Liver (tissue), 9 donors: ENCODE results near the gene MFAP3. TPM values are rescaled to one million over a fixed set of nuclear protein-coding genes. Genes with fewer than 3 reads are reported as not detected.

Source experiments
- DNase-seq: peaks from one replicate; pipeline ENCODE4 v3.0.0-alpha.2; 2017; ENCODE audit warnings: low spot score
- H3K27ac ChIP-seq, 2 donors: one replicate each; pipeline ENCODE4 v1.7.0; 2013; ENCODE audit warnings: inconsistent platforms in 2 of 2, low read length in 2 of 2, control low read depth in 1 of 2, low read depth in 1 of 2, mild to moderate bottlenecking in 1 of 2
- H3K27me3 ChIP-seq, 4 donors: one replicate each; pipeline versions ENCODE4 v1.6.1 to v1.7.0; 2013; ENCODE audit warnings: low read length in 3 of 4, inconsistent platforms in 1 of 4, mild to moderate bottlenecking in 1 of 4, moderate library complexity in 1 of 4; ENCODE audit not compliant: control insufficient read depth in 4 of 4, insufficient read depth in 4 of 4
- H3K36me3 ChIP-seq, 4 donors: one replicate each; pipeline versions ENCODE4 v1.6.1 to v1.7.0; 2013; ENCODE audit warnings: low read length in 3 of 4, mild to moderate bottlenecking in 3 of 4, low read depth in 1 of 4, moderate library complexity in 1 of 4; ENCODE audit not compliant: control insufficient read depth in 4 of 4, insufficient read depth in 3 of 4
- H3K4me1 ChIP-seq, 4 donors: one replicate each; pipeline versions ENCODE4 v1.6.1 to v1.7.0; 2013; ENCODE audit warnings: low read length in 3 of 4, mild to moderate bottlenecking in 3 of 4, moderate library complexity in 1 of 4; ENCODE audit not compliant: control insufficient read depth in 4 of 4, insufficient read depth in 4 of 4
- H3K4me3 ChIP-seq, 3 donors: one replicate each; pipeline versions ENCODE4 v1.6.1 to v1.7.0; 2013; ENCODE audit warnings: low read length in 3 of 3, control low read depth in 1 of 3, low read depth in 1 of 3, mild to moderate bottlenecking in 1 of 3
- H3K9ac ChIP-seq, 2 donors: one replicate each; pipeline ENCODE4 v1.7.0; 2013; ENCODE audit warnings: low read length in 2 of 2, mild to moderate bottlenecking in 2 of 2, moderate library complexity in 2 of 2, control low read depth in 1 of 2, low read depth in 1 of 2
- H3K9me3 ChIP-seq, 4 donors: one replicate each; pipeline versions ENCODE4 v1.6.1 to v1.7.0; 2013; ENCODE audit warnings: low read length in 3 of 4; ENCODE audit not compliant: control insufficient read depth in 4 of 4
- ATF3 ChIP-seq: IDR thresholded peaks from 2 replicates; pipeline ENCODE4 v1.6.1; 2016; ENCODE audit warnings: antibody characterized with exemption
- CTCF ChIP-seq: fragments of 150-350 bp; IDR thresholded peaks from 2 replicates; pipeline ENCODE4 v1.5.1; 2017; ENCODE audit warnings: improper control_type of control experiment, low read depth, low read length; ENCODE audit not compliant: missing input control
- FOXA1 ChIP-seq: IDR thresholded peaks from 2 replicates; pipeline ENCODE4 v1.6.1; 2016; ENCODE audit warnings: antibody characterized with exemption
- GABPA ChIP-seq, 2 donors: IDR thresholded peaks in 1 of 2; conservative IDR thresholded peaks in 1 of 2; 2 replicates each; pipeline ENCODE4 v1.6.1; 2016; ENCODE audit warnings: antibody characterized with exemption in 2 of 2, mild to moderate bottlenecking in 1 of 2, moderate library complexity in 1 of 2
- HNF4A ChIP-seq, 2 donors: conservative IDR thresholded peaks; 2 replicates each; pipeline ENCODE4 v1.6.1; 2016; ENCODE audit warnings: antibody characterized with exemption in 2 of 2, mild to moderate bottlenecking in 2 of 2
- HNF4G ChIP-seq: IDR thresholded peaks from 2 replicates; pipeline ENCODE4 v1.6.1; 2016; ENCODE audit warnings: antibody characterized with exemption
- JUND ChIP-seq, 2 donors: IDR thresholded peaks; 2 replicates each; pipeline ENCODE4 v1.6.1; 2016; ENCODE audit warnings: antibody characterized with exemption in 2 of 2
- MAX ChIP-seq: IDR thresholded peaks from 2 replicates; pipeline ENCODE4 v1.6.1; 2016; ENCODE audit warnings: antibody characterized with exemption
- NR2F2 ChIP-seq: IDR thresholded peaks from 2 replicates; pipeline ENCODE4 v1.6.1; 2016; ENCODE audit warnings: antibody characterized with exemption
- RAD21 ChIP-seq, 2 donors: IDR thresholded peaks; 2 replicates each; pipeline ENCODE4 v1.6.1; 2016; ENCODE audit warnings: antibody characterized with exemption in 2 of 2, mild to moderate bottlenecking in 2 of 2
- REST ChIP-seq: IDR thresholded peaks from 2 replicates; pipeline ENCODE4 v1.6.1; 2016; ENCODE audit warnings: antibody characterized with exemption, mild to moderate bottlenecking
- RXRA ChIP-seq, 2 donors: IDR thresholded peaks; 2 replicates each; pipeline ENCODE4 v1.6.1; 2017 to 2018; ENCODE audit warnings: antibody characterized with exemption in 2 of 2, mild to moderate bottlenecking in 1 of 2
- SP1 ChIP-seq: IDR thresholded peaks from 2 replicates; pipeline ENCODE4 v1.6.1; 2018; ENCODE audit warnings: antibody characterized with exemption, mild to moderate bottlenecking
- TAF1 ChIP-seq: conservative IDR thresholded peaks from 2 replicates; pipeline ENCODE4 v1.6.1; 2016; ENCODE audit warnings: antibody characterized with exemption, mild to moderate bottlenecking
- ZBTB33 ChIP-seq: IDR thresholded peaks from 2 replicates; pipeline ENCODE4 v1.6.1; 2016; ENCODE audit warnings: antibody characterized with exemption
- WGBS: extraction: QIAGEN DNeasy Blood & Tissue Kit; methylation state at CpG from one replicate; pipeline ENCODE4 v1.1.7; 2013; 5-methylcytosine and 5-hydroxymethylcytosine counted together
- polyA plus RNA-seq, 2 donors: library from polyadenylated mRNA; stranded (reverse) in 1 of 2; unstranded in 1 of 2; fragments of 200-250 nt in 1 of 2; fragments of >200 nt in 1 of 2; fragmentation: Nextera tagmentation in 1 of 2; extraction: Ambion mirVana in 1 of 2; gene quantifications; one replicate each; pipeline versions ENCODE4 v1.2.1 to v1.2.3, GENCODE V29; 2013 to 2015
- total RNA-seq, 2 donors: library from RNA; depleted of rRNA; stranded (reverse); fragments of >200 nt; gene quantifications; one replicate each; pipeline ENCODE4 v1.2.3, GENCODE V29; 2014
- donor health status: healthy.
- donor health status: healthy.
- donor health status: healthy.
- donor health status: healthy.
- donor health status: healthy.

The MFAP3 gene
- total and polyA plus RNA-seq, 4 donors: 2.7 to 42.8 (median 23.6) TPM

- Histone ChIP-seq H3K9me3 (no peaks in the 10 kb centered on the region), H3K9ac (no peak overlapping the region), H3K27ac (no peak overlapping the region), H3K36me3 (peaks cover 0 to 2% (median 0%) of the 10 kb centered on the region in 4 donors), H3K27me3 (no peaks in the 10 kb centered on the region), H3K4me3 (no peak overlapping the region), H3K4me1 (no peaks in the 10 kb centered on the region)
- 86% methylated on average over 3 of the region's 3 CpGs for WGBS
- DNase-seq: no peak
- TF ChIP-seq NR2F2: no peak
- TF ChIP-seq MAX: no peak
- TF ChIP-seq REST: no peak
- TF ChIP-seq CTCF: no peak
- no peak for TF ChIP-seq ZBTB33
- no peak for TF ChIP-seq RAD21 (IDR thresholded peaks at IDR 0.05)
- no peak for TF ChIP-seq HNF4A (conservative IDR thresholded peaks at IDR 0.05)
- TF ChIP-seq HNF4G: no peak
Observed at GRCh38 chr5:154047324-154047723, 8.6 kb downstream of the MFAP3 start.

- H3K4me3 ChIP-seq: no peak overlapping the region
- 84% methylated on average over 5 of the region's 5 CpGs for WGBS
- DNase-seq: no peak
- no peak for TF ChIP-seq RAD21 (IDR thresholded peaks at IDR 0.05)
- no peak for TF ChIP-seq NR2F2
- TF ChIP-seq REST: no peak
- TF ChIP-seq RXRA (IDR thresholded peaks at IDR 0.05): no peak
- TF ChIP-seq ZBTB33: no peak
- TF ChIP-seq JUND (IDR thresholded peaks at IDR 0.05): no peak
- TF ChIP-seq FOXA1: no peak
- TF ChIP-seq SP1: no peak
- no peak for TF ChIP-seq TAF1
- TF ChIP-seq ATF3: no peak
- no peak for TF ChIP-seq GABPA (IDR thresholded peaks at IDR 0.05 in 1 of 2, conservative IDR thresholded peaks at IDR 0.05 in 1 of 2)
- no peak for TF ChIP-seq MAX
- H3K9me3 ChIP-seq: no peaks in the 10 kb centered on the region
- H3K4me1 ChIP-seq: no peaks in the 10 kb centered on the region
- H3K36me3 ChIP-seq: peaks cover 2 to 11% (median 8%) of the 10 kb centered on the region in 4 donors
- H3K27me3 ChIP-seq: no peaks in the 10 kb centered on the region
- no peak overlapping the region for H3K27ac ChIP-seq
- no peak overlapping the region for H3K9ac ChIP-seq
Observed at GRCh38 chr5:154049636-154050035, 10.9 kb downstream of the MFAP3 start.
